Pancreas (tissue), 10 donors: ENCODE measurements around the gene RAB40AL. TPM values are rescaled to one million over a fixed set of nuclear protein-coding genes. Genes with fewer than 3 reads are reported as not detected.

Experiments used
- ATAC-seq, 4 donors: fragments of 200-7000 bp; cut with Tn5 transposase; one replicate each; pipeline versions ENCODE4 v1.8.0 to v1.9.1; 2020; ENCODE audit warnings: mild to moderate bottlenecking in 4 of 4, moderate library complexity in 4 of 4
- DNase-seq, 6 donors: peaks; one replicate each; pipeline ENCODE4 v3.0.0-alpha.2; 2020
- FAIRE-seq: peaks from 2 replicates; lab custom pipeline; 2012; peaks lifted over from hg19 to GRCh38; lab: Jason Lieb, UNC
- H3K27ac ChIP-seq, 4 donors: fragments of 200-600 bp; sonication (generic); 1 replicate in 3 of 4; 2 replicates in 1 of 4; pipeline versions ENCODE4 v1.5.0 to v1.8.0; 2020
- H3K27me3 ChIP-seq, 4 donors: fragments of 200-600 bp; one replicate each; pipeline ENCODE4 v1.8.0; 2021
- H3K36me3 ChIP-seq, 3 donors: fragments of 200-600 bp; sonication (generic) in 1 of 3; one replicate each; pipeline versions ENCODE4 v1.5.0 to v1.8.0; 2020 to 2021
- H3K4me1 ChIP-seq, 3 donors: fragments of 200-600 bp; one replicate each; pipeline ENCODE4 v1.8.0; 2021
- H3K4me3 ChIP-seq, 4 donors: fragments of 200-600 bp; sonication (generic) in 2 of 4; one replicate each; pipeline versions ENCODE4 v1.5.0 to v1.8.0; 2020 to 2021
- H3K9me3 ChIP-seq, 4 donors: fragments of 200-600 bp; one replicate each; pipeline ENCODE4 v1.8.0; 2021
- WGBS, 2 donors: extraction: QIAGEN DNeasy Blood & Tissue Kit; methylation state at CpG; one replicate each; pipeline ENCODE4 v1.1.7; 2013; 5-methylcytosine and 5-hydroxymethylcytosine counted together
- intact Hi-C, 3 donors: fragments of 100-400 bp; cut with DNase I; formaldehyde crosslinking; loops; one replicate each; pipeline versions ENCODE4 v1.11.1 to v1.14.2; 2022
- polyA plus RNA-seq, 2 donors: library from polyadenylated mRNA; stranded (reverse); fragments of 200-250 nt; gene quantifications; one replicate each; pipeline ENCODE4 v1.2.3, GENCODE V29; 2013
- total RNA-seq, 6 donors: library from RNA; stranded (reverse); fragmentation: NEBNext Ultra II Directional in 4 of 6; extraction: Animal tissue kit (Norgen Biotek cat#: 25700) in 4 of 6; gene quantifications; one replicate each; pipeline versions ENCODE4 v1.2.1 to v1.2.4, GENCODE V29; 2021 to 2023
- TF ChIP-seq, protein P1 (sequence below), 4 donors: fragments of 200-600 bp; sonication (generic) in 3 of 4; IDR thresholded peaks; one replicate each; pipeline versions ENCODE4 v1.5.0 to v1.8.0; 2021; ENCODE audit warnings: antibody characterized with exemption in 4 of 4
- donor health status: healthy with polysubstance abuse.
- donor health status: DM: no; HTN: no; CAD: no; lungs with moderate emphysema.
- donor health status: DM: no; HTN: no; CAD: no.
- donor health status: control.
- donor health status: control.
- donor health status: Bipolar disorder and iron deficiency.
- donor health status: DM: yes; HTN: yes; CAD: no.
- donor health status: DM: no; HTN: no; CAD: no.
- donor health status: DM: no; HTN: no; CAD: no.
- donor health status: DM: yes; HTN: yes; CAD: no.

The RAB40AL gene
- total and polyA plus RNA-seq, 8 donors, result 0.21 to 0.98 (median 0.65) TPM; not detected in 1

DNA sequence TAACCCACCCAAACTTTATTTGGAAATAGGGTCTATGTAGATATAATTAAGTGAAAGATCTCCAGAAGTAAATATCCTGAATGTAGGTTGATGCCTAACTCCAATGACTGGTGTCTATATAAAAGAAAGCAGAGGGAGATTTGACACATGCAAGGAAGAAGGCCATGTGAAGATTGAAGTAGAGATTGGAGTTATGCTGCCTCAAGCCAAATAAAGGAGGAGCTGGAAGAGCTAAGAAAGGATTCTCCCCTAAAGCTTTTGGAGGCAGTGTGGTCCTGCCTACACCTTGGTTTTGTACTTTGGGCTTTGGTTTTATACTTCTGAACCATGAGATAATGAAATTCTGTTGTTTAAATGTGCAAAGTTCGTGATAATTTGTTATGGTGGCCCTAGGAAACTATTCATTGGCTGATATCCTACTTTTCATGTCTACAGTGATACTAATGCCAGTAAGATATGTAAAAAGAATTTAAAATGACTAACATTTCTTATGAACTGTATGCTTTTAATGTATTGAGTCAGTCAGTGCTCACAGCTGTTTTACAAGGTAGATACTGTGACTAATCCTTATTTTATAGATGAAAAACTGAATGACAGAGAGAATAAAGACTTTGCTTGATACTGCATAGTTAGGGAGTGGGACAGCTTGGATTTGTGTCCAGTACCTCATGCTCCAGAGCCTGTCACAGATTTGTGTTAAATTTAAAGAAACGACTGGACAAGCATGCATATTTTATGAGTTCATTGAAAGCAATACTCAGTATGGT lies 5.9 kb upstream of the RAB40AL start:
- H3K9me3 ChIP-seq, result no peaks in the 10 kb centered on the region
- TF ChIP-seq, protein P1, sequence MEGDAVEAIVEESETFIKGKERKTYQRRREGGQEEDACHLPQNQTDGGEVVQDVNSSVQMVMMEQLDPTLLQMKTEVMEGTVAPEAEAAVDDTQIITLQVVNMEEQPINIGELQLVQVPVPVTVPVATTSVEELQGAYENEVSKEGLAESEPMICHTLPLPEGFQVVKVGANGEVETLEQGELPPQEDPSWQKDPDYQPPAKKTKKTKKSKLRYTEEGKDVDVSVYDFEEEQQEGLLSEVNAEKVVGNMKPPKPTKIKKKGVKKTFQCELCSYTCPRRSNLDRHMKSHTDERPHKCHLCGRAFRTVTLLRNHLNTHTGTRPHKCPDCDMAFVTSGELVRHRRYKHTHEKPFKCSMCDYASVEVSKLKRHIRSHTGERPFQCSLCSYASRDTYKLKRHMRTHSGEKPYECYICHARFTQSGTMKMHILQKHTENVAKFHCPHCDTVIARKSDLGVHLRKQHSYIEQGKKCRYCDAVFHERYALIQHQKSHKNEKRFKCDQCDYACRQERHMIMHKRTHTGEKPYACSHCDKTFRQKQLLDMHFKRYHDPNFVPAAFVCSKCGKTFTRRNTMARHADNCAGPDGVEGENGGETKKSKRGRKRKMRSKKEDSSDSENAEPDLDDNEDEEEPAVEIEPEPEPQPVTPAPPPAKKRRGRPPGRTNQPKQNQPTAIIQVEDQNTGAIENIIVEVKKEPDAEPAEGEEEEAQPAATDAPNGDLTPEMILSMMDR (IDR thresholded peaks at IDR 0.05), result no peak
- ATAC-seq, result no peak
- 43 to 62% methylated on average over 2 of the region's 2 CpGs for WGBS, 2 donors
- H3K36me3 ChIP-seq, result no peaks in the 10 kb centered on the region
- DNase-seq, result no peak
- no peak overlapping the region for H3K27ac ChIP-seq
- no peaks in the 10 kb centered on the region for H3K27me3 ChIP-seq
- H3K4me3 ChIP-seq, result no peak overlapping the region
- H3K4me1 ChIP-seq, result no peaks in the 10 kb centered on the region
- peak; percentile 9 for FAIRE-seq
- intact Hi-C loops, result no loop called here

DNA sequence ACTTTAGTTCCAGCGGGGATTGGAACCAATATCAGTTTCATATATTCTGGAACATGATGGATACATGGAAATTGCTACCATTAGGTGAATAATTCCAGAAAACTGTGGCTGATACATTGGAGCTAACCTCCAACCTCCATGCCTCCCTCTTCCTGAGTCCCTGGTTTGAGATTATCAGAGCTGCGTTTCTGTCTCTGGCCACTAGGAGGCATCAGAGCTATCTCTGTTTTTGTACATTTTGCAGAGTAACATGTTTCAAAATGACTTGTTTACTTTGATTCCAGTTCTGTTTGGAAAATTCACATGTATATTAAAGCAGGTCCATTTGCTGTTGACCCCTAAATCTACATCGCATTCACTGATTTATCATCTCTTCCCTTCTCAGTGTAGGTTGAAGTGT lies 2.4 kb upstream of the RAB40AL start:
- ATAC-seq (peak in 2 of 4 donors; percentile 68 to 69), DNase-seq (peak in 3 of 6 donors; percentile 3 to 46 (median 20)), FAIRE-seq (no peak)
- Histone ChIP-seq H3K4me3 (no peak overlapping the region), H3K36me3 (no peaks in the 10 kb centered on the region), H3K4me1 (no peaks in the 10 kb centered on the region), H3K9me3 (no peaks in the 10 kb centered on the region), H3K27ac (no peak overlapping the region), H3K27me3 (no peaks in the 10 kb centered on the region)
- intact Hi-C loops, result no loop called here
- WGBS, 2 donors, result 24 to 54% methylated on average over 3 of the region's 3 CpGs
- TF ChIP-seq, protein P1 (IDR thresholded peaks at IDR 0.05), result peak; percentile 53 to 74 (median 61)

DNA sequence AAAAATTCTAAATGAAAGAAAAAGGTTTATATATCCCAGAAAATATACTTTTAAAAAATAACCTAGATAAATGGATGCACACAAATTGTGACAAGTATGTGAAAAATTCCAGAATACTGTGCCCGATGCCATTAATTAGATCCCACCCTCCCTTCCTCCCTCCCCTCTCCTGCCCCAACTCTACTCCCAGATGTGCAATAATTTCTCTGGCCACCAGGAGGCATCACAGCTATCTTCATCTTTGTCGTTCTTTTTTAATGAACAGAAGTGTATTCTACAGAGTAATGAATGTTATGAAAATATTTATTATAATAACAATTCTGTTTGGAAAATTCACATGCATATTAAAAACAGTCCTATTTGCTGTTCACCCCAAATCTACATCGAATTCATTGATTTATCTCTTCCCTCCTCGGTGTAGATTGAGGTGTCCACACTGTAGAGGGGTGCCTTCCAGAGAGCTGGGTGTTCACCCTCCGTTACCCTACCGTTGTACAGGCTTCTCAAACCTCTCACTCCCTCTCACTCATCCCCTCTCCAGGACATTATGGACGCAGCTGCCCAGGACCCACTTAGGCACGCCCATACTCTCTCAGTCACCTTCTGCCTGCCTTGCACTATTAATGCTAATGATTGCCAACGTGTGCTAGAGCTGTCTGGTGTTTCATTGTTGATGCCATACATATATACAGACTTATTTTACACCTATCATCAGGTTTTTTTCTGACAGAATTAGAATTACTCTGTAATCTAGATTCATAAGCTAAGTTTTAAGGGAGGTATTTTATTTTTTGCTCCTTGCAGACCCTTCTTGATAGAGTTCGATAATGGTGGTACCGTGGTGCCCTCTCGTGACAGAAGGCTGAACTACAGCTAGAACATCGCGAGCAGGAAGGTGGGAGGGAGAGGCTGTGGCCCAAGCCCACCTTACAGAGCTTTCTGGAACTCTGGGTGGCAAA lies 14.1 kb downstream of the RAB40AL start:
- H3K27me3 ChIP-seq, result no peaks in the 10 kb centered on the region
- no peaks in the 10 kb centered on the region for H3K4me1 ChIP-seq
- intact Hi-C loops, result loop anchor here in 1 of 3 donors (10.0 kb wide), 1 partner anchor 224 kb away; no protein-coding TSS in a partner anchor
- no peaks in the 10 kb centered on the region for H3K9me3 ChIP-seq
- peak in 4 of 6 donors; percentile 15 to 66 (median 45) for DNase-seq
- WGBS, 2 donors, result 3 to 10% methylated on average over 14 of the region's 14 CpGs
- H3K4me3 ChIP-seq, result peak overlapping the region in 2 of 4 donors; percentile 10 to 26
- TF ChIP-seq, protein P1 (IDR thresholded peaks at IDR 0.05), result peak; percentile 43 to 56 (median 52)
- H3K36me3 ChIP-seq, result no peaks in the 10 kb centered on the region
- H3K27ac ChIP-seq, result no peak overlapping the region
- FAIRE-seq, result peak; percentile 76
- ATAC-seq, result peak; percentile 79 to 93 (median 90)

DNA sequence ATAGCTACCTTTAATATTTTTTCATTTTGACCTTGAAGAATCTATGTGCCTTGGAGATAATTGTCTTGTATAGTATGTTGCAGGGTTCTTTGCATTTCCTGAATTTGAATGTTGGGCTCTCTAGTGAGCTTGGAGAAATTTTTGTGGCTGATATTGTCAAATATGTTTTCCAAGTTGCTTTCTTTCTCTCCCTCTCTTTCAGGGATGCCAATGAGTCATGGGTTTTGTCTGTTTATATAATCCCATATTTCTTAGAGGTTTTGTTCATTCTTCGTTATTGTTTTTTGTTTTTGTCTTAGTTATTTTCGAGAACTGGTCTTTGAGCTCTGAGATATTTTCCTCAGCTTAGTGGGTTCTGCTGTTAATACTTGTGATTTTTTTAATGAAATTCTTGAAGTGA lies 20.7 kb downstream of the RAB40AL start:
- 57 to 89% methylated on average over 2 of the region's 2 CpGs for WGBS, 2 donors
- peak; percentile 60 for FAIRE-seq
- intact Hi-C loops, result loop anchor here in 1 of 3 donors (10.0 kb wide), 1 partner anchor 217 kb away; no protein-coding TSS in a partner anchor
- Histone ChIP-seq H3K27me3 (no peaks in the 10 kb centered on the region), H3K4me3 (no peak overlapping the region), H3K4me1 (no peaks in the 10 kb centered on the region), H3K27ac (no peak overlapping the region), H3K9me3 (no peaks in the 10 kb centered on the region), H3K36me3 (no peaks in the 10 kb centered on the region)
- DNase-seq, result no peak
- TF ChIP-seq, protein P1 (IDR thresholded peaks at IDR 0.05), result no peak
- no peak for ATAC-seq
